ENCODE results near the gene RBM19. TPM values are rescaled to one million over a fixed set of nuclear protein-coding genes. Genes with fewer than 3 reads are reported as not detected.

RBM19 gene
- total and polyA plus RNA-seq, 4 donors, result 7.9 to 18.7 (median 9.0) TPM

GRCh38 chr12:113852695-113853490 lies 113.2 kb downstream of the RBM19 start:
- TF ChIP-seq REST (IDR thresholded peaks at IDR 0.05), result no peak
- TF ChIP-seq NR2F2 (IDR thresholded peaks at IDR 0.05), result no peak
- no peak for TF ChIP-seq GABPA (IDR thresholded peaks at IDR 0.05 in 1 of 2, conservative IDR thresholded peaks at IDR 0.05 in 1 of 2)
- no peak for TF ChIP-seq RXRA (IDR thresholded peaks at IDR 0.05)
- TF ChIP-seq CTCF (IDR thresholded peaks at IDR 0.05; ENCODE audit: low read depth, low read length, missing input control), result no peak
- no peak for TF ChIP-seq EGR1 (IDR thresholded peaks at IDR 0.05; ENCODE audit: low read depth in 2 of 2)
- TF ChIP-seq JUND (IDR thresholded peaks at IDR 0.05), result no peak
- no peak for TF ChIP-seq RAD21 (IDR thresholded peaks at IDR 0.05)
- no peak for TF ChIP-seq TAF1 (conservative IDR thresholded peaks at IDR 0.05)
- no peak for TF ChIP-seq HNF4A (conservative IDR thresholded peaks at IDR 0.05)
- no peak overlapping the region for H3K4me3 ChIP-seq (ENCODE audit: low read depth in 1 of 3, low read length in 3 of 3)
- peaks cover 0 to 23% (median 6%) of the 10 kb centered on the region in 4 donors for H3K36me3 ChIP-seq (ENCODE audit: control insufficient read depth in 4 of 4, insufficient read depth in 3 of 4, low read depth in 1 of 4, low read length in 3 of 4)
- no peak for DNase-seq (ENCODE audit: low spot score)
- H3K9ac ChIP-seq (ENCODE audit: low read depth in 1 of 2, low read length in 2 of 2), result no peak overlapping the region
- no peak overlapping the region for H3K27ac ChIP-seq (ENCODE audit: low read depth in 1 of 2, low read length in 2 of 2)
- WGBS, result 87% methylated on average over 24 of the region's 24 CpGs
- peaks cover 0 to 3% (median 0%) of the 10 kb centered on the region in 4 donors for H3K4me1 ChIP-seq (ENCODE audit: control insufficient read depth in 4 of 4, insufficient read depth in 4 of 4, low read length in 3 of 4)
- no peaks in the 10 kb centered on the region for H3K27me3 ChIP-seq (ENCODE audit: control insufficient read depth in 4 of 4, insufficient read depth in 4 of 4, low read length in 3 of 4)
- no peaks in the 10 kb centered on the region for H3K9me3 ChIP-seq (ENCODE audit: control insufficient read depth in 4 of 4, low read length in 3 of 4)

GRCh38 chr12:113852264-113852663 lies 113.9 kb downstream of the RBM19 start:
- Histone ChIP-seq H3K4me3 (ENCODE audit: low read depth in 1 of 3, low read length in 3 of 3) (no peak overlapping the region), H3K9ac (ENCODE audit: low read depth in 1 of 2, low read length in 2 of 2) (no peak overlapping the region), H3K9me3 (ENCODE audit: control insufficient read depth in 4 of 4, low read length in 3 of 4) (no peaks in the 10 kb centered on the region), H3K36me3 (ENCODE audit: control insufficient read depth in 4 of 4, insufficient read depth in 3 of 4, low read depth in 1 of 4, low read length in 3 of 4) (peaks cover 0 to 16% (median 5%) of the 10 kb centered on the region in 4 donors), H3K4me1 (ENCODE audit: control insufficient read depth in 4 of 4, insufficient read depth in 4 of 4, low read length in 3 of 4) (peaks cover 0 to 3% (median 0%) of the 10 kb centered on the region in 4 donors), H3K27me3 (ENCODE audit: control insufficient read depth in 4 of 4, insufficient read depth in 4 of 4, low read length in 3 of 4) (no peaks in the 10 kb centered on the region), H3K27ac (ENCODE audit: low read depth in 1 of 2, low read length in 2 of 2) (no peak overlapping the region)
- DNase-seq (ENCODE audit: low spot score), result no peak
- no peak for TF ChIP-seq FOXA1 (IDR thresholded peaks at IDR 0.05)
- no peak for TF ChIP-seq RXRA (IDR thresholded peaks at IDR 0.05)
- TF ChIP-seq ATF3 (IDR thresholded peaks at IDR 0.05), result no peak
- TF ChIP-seq ZBTB33 (IDR thresholded peaks at IDR 0.05), result no peak
- 56% methylated on average over 5 of the region's 5 CpGs for WGBS
